ENCODE measurements around the gene ELOVL6. TPM values are rescaled to one million over a fixed set of nuclear protein-coding genes. Genes with fewer than 3 reads are reported as not detected.
A peak's percentile ranks its signal among the peaks of the same experiment; 100 is the strongest.

ELOVL6 gene
- total and polyA plus RNA-seq, 2 donors (not counting 1 experiment from before 2014, with no cell fraction given): 15.0 to 43.4 TPM

DNA sequence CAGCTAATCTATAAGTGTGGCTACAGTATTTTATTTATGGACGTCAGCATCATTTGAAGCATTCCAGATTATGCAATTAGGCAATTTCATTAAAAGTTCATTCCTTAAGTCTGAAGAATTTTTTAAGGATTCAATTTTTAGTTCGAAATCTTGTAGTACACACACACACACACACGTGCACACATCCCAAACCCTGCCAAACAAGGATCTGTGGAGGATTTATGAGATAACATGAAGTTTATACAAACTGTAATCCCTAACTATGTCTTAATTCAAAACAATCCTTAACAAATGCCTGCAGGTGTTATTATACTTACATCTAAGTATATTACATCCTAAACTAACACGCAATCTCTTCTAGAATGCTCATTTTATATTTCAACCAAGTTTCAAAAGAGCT lies 105.8 kb downstream of the ELOVL6 start:
- Histone ChIP-seq H3K4me1 (ENCODE audit: control insufficient read depth, extremely low read depth, insufficient read depth, low read length) (peaks cover 8% of the 10 kb centered on the region), H3K9me3 (ENCODE audit: control insufficient read depth, insufficient read depth, low read depth, low read length) (no peaks in the 10 kb centered on the region), H3K27me3 (ENCODE audit: control insufficient read depth, insufficient read depth, low read length) (no peaks in the 10 kb centered on the region), H3K36me3 (ENCODE audit: control insufficient read depth, insufficient read depth, low read length) (no peaks in the 10 kb centered on the region), H3K4me3 (replicated peaks in 1 of 4; ENCODE audit: control extremely low read depth in 1 of 4, insufficient read depth in 1 of 4, low read depth in 3 of 4, low read length in 4 of 4) (no peak overlapping the region), H3K27ac (ENCODE audit: insufficient read depth, low read length) (no peak overlapping the region), H3K79me2 (ENCODE audit: control insufficient read depth, insufficient read depth, low read length) (peaks cover 2% of the 10 kb centered on the region), H4K20me1 (ENCODE audit: control insufficient read depth, extremely low read depth, insufficient read depth, low read length) (no peaks in the 10 kb centered on the region), H2AFZ (ENCODE audit: low read length) (no peak overlapping the region), H3K4me2 (ENCODE audit: extremely low read depth, insufficient read depth, low read length) (no peak overlapping the region), H3K9ac (ENCODE audit: insufficient read depth, low read length) (no peak overlapping the region)
- DNase-seq (ENCODE audit: low read depth in 2 of 2): no peak
- TF ChIP-seq, protein P1, sequence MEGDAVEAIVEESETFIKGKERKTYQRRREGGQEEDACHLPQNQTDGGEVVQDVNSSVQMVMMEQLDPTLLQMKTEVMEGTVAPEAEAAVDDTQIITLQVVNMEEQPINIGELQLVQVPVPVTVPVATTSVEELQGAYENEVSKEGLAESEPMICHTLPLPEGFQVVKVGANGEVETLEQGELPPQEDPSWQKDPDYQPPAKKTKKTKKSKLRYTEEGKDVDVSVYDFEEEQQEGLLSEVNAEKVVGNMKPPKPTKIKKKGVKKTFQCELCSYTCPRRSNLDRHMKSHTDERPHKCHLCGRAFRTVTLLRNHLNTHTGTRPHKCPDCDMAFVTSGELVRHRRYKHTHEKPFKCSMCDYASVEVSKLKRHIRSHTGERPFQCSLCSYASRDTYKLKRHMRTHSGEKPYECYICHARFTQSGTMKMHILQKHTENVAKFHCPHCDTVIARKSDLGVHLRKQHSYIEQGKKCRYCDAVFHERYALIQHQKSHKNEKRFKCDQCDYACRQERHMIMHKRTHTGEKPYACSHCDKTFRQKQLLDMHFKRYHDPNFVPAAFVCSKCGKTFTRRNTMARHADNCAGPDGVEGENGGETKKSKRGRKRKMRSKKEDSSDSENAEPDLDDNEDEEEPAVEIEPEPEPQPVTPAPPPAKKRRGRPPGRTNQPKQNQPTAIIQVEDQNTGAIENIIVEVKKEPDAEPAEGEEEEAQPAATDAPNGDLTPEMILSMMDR (conservative IDR thresholded peaks at IDR 0.05 in 1 of 2, IDR thresholded peaks at IDR 0.05 in 1 of 2; ENCODE audit: low read depth in 1 of 2, low read length in 2 of 2): no peak
- no peak for TF ChIP-seq EZH2 (IDR thresholded peaks at IDR 0.05; ENCODE audit: low read length, missing control alignments)

DNA sequence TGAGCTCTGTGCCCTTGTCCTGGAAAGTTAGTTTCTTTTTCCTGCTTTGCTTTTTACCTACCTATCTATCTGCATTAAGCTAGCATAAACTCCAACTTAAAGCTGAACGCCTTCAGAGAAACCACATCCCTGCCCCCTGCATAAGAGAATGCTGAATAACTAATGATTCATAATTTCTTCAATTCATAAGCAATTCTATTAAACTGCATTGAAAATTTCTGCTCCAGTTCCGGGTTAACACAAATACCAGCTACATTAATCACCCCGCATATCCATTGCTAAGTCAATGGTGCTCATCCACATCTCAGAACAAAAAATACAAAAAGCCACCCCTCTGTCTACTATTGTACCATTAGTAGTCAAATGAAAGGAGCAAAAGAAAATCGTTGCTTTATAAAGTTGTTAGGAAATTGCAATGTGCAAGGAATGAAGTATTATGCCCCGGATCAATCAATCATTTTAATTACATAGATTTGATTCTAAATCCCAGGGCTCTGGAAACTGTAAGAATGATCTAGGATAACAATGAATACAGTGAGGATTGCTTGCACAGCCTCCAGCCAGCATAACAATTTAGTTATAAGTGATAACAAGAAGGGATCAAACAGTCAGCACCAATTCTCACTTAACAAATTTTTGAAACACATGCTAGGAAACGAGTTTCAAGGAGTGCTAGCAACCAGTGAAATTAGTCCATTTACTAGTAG lies 106.8 kb downstream of the ELOVL6 start:
- peaks cover 8% of the 10 kb centered on the region for H3K4me1 ChIP-seq (ENCODE audit: control insufficient read depth, extremely low read depth, insufficient read depth, low read length)
- H3K27me3 ChIP-seq (ENCODE audit: control insufficient read depth, insufficient read depth, low read length): no peaks in the 10 kb centered on the region
- no peaks in the 10 kb centered on the region for H3K36me3 ChIP-seq (ENCODE audit: control insufficient read depth, insufficient read depth, low read length)
- H4K20me1 ChIP-seq (ENCODE audit: control insufficient read depth, extremely low read depth, insufficient read depth, low read length): no peaks in the 10 kb centered on the region
- no peaks in the 10 kb centered on the region for H3K9me3 ChIP-seq (ENCODE audit: control insufficient read depth, insufficient read depth, low read depth, low read length)
- no peak overlapping the region for H3K9ac ChIP-seq (ENCODE audit: insufficient read depth, low read length)
- H2AFZ ChIP-seq (ENCODE audit: low read length): no peak overlapping the region
- DNase-seq (ENCODE audit: low read depth in 2 of 2): peak; percentile 79 to 85
- H3K79me2 ChIP-seq (ENCODE audit: control insufficient read depth, insufficient read depth, low read length): peaks cover 2% of the 10 kb centered on the region
- peak overlapping the region in 3 of 4 experiments; percentile 27 to 28 (median 27) for H3K4me3 ChIP-seq (replicated peaks in 1 of 4; ENCODE audit: control extremely low read depth in 1 of 4, insufficient read depth in 1 of 4, low read depth in 3 of 4, low read length in 4 of 4)
- H3K27ac ChIP-seq (ENCODE audit: insufficient read depth, low read length): peak overlapping the region; percentile 68
- TF ChIP-seq, protein P1 (conservative IDR thresholded peaks at IDR 0.05 in 1 of 2, IDR thresholded peaks at IDR 0.05 in 1 of 2; ENCODE audit: low read depth in 1 of 2, low read length in 2 of 2): no peak
- no peak for TF ChIP-seq EZH2 (IDR thresholded peaks at IDR 0.05; ENCODE audit: low read length, missing control alignments)
- H3K4me2 ChIP-seq (ENCODE audit: extremely low read depth, insufficient read depth, low read length): peak overlapping the region; percentile 69

DNA sequence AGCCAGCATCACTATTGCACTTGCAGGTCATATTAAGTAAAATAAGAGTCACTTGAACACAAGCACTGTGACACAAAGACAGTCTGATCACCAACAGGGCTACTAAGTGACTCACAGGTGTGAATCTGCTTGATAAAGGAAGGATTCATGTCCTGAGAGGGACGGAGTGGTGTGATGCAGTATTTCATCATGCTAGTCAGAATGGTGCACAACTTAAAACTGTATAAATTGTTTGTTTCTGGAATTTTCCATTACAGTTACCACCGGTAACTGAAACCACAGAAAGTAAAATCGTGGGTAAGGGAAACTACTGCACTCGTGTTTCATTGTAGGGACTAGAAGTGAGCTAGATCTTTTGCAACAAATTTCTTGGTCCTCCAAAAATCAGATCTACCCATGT lies 109.7 kb downstream of the ELOVL6 start:
- no peak overlapping the region for H2AFZ ChIP-seq (ENCODE audit: low read length)
- peaks cover 2% of the 10 kb centered on the region for H3K79me2 ChIP-seq (ENCODE audit: control insufficient read depth, insufficient read depth, low read length)
- H3K4me3 ChIP-seq (replicated peaks in 1 of 4; ENCODE audit: control extremely low read depth in 1 of 4, insufficient read depth in 1 of 4, low read depth in 3 of 4, low read length in 4 of 4): no peak overlapping the region
- peak; percentile 65 to 78 for DNase-seq (ENCODE audit: low read depth in 2 of 2)
- no peaks in the 10 kb centered on the region for H3K36me3 ChIP-seq (ENCODE audit: control insufficient read depth, insufficient read depth, low read length)
- H3K27me3 ChIP-seq (ENCODE audit: control insufficient read depth, insufficient read depth, low read length): no peaks in the 10 kb centered on the region
- H4K20me1 ChIP-seq (ENCODE audit: control insufficient read depth, extremely low read depth, insufficient read depth, low read length): no peaks in the 10 kb centered on the region
- no peak for TF ChIP-seq EZH2 (IDR thresholded peaks at IDR 0.05; ENCODE audit: low read length, missing control alignments)
- TF ChIP-seq, protein P1 (conservative IDR thresholded peaks at IDR 0.05 in 1 of 2, IDR thresholded peaks at IDR 0.05 in 1 of 2; ENCODE audit: low read depth in 1 of 2, low read length in 2 of 2): no peak
- no peak overlapping the region for H3K27ac ChIP-seq (ENCODE audit: insufficient read depth, low read length)
- H3K4me2 ChIP-seq (ENCODE audit: extremely low read depth, insufficient read depth, low read length): no peak overlapping the region
- H3K9me3 ChIP-seq (ENCODE audit: control insufficient read depth, insufficient read depth, low read depth, low read length): no peaks in the 10 kb centered on the region
- peaks cover 8% of the 10 kb centered on the region for H3K4me1 ChIP-seq (ENCODE audit: control insufficient read depth, extremely low read depth, insufficient read depth, low read length)
- H3K9ac ChIP-seq (ENCODE audit: insufficient read depth, low read length): no peak overlapping the region
